IMR-90 (cell line): ENCODE measurements around the gene LYRM4.

Source experiments
- BHLHE40 ChIP-seq: fragments of 150-350 bp; IDR thresholded peaks from 2 replicates; pipeline ENCODE4 v1.6.1; 2016; ENCODE audit warnings: mild to moderate bottlenecking, low read depth, low read length
- CEBPB ChIP-seq: IDR thresholded peaks from 2 replicates; pipeline ENCODE4 v1.6.1; 2012; ENCODE audit warnings: low read depth, low read length, improper control_type of control experiment
- FOS ChIP-seq: fragments of 150-350 bp; IDR thresholded peaks from 2 replicates; pipeline ENCODE4 v1.6.1; 2016; ENCODE audit warnings: low read depth, low read length
- MAFK ChIP-seq: IDR thresholded peaks from 2 replicates; pipeline ENCODE4 v1.6.1; 2012; ENCODE audit warnings: low read depth, low read length, improper control_type of control experiment
- MAZ ChIP-seq: IDR thresholded peaks from 2 replicates; pipeline ENCODE4 v1.6.1; 2012; ENCODE audit warnings: low read depth, mild to moderate bottlenecking, low read length, improper control_type of control experiment, moderate library complexity, borderline replicate concordance
- NFE2L2 ChIP-seq: fragments of 150-350 bp; IDR thresholded peaks from 2 replicates; pipeline ENCODE4 v1.6.1; 2016; ENCODE audit warnings: low read depth, mild to moderate bottlenecking, low read length
- POLR2A ChIP-seq: IDR thresholded peaks from 2 replicates; pipeline ENCODE4 v1.6.1; 2012; ENCODE audit warnings: mild to moderate bottlenecking, low read depth, low read length
- RAD21 ChIP-seq: IDR thresholded peaks from 2 replicates; pipeline ENCODE4 v1.6.1; 2012; ENCODE audit warnings: low read length, improper control_type of control experiment
- RCOR1 ChIP-seq: IDR thresholded peaks from 2 replicates; pipeline ENCODE4 v1.6.1; 2012; ENCODE audit warnings: mild to moderate bottlenecking, low read length, improper control_type of control experiment; ENCODE audit not compliant: insufficient replicate concordance
- RFX5 ChIP-seq: IDR thresholded peaks from 2 replicates; pipeline ENCODE4 v1.8.0; 2012; ENCODE audit warnings: low read depth, mild to moderate bottlenecking, low read length, moderate library complexity
- SMC3 ChIP-seq: fragments of 150-350 bp; IDR thresholded peaks from 2 replicates; pipeline ENCODE4 v1.6.1; 2016; ENCODE audit warnings: low read depth, mild to moderate bottlenecking, antibody characterized with exemption, low read length, moderate library complexity
- TF ChIP-seq, protein P1 (sequence below): conservative IDR thresholded peaks from 2 replicates; pipeline ENCODE4 v1.5.1; 2012; ENCODE audit warnings: mild to moderate bottlenecking, low read depth, low read length, improper control_type of control experiment
- TF ChIP-seq, protein P2 (sequence below): fragments of 150-350 bp; IDR thresholded peaks from 2 replicates; pipeline ENCODE4 v1.6.1; 2016; ENCODE audit warnings: low read depth, mild to moderate bottlenecking, low read length, moderate library complexity, borderline replicate concordance
- TF ChIP-seq, protein P3 (sequence below): fragments of 150-350 bp; IDR thresholded peaks from 2 replicates; pipeline ENCODE4 v1.6.1; 2017; ENCODE audit warnings: mild to moderate bottlenecking, antibody characterized with exemption, low read length, low read depth

DNA sequence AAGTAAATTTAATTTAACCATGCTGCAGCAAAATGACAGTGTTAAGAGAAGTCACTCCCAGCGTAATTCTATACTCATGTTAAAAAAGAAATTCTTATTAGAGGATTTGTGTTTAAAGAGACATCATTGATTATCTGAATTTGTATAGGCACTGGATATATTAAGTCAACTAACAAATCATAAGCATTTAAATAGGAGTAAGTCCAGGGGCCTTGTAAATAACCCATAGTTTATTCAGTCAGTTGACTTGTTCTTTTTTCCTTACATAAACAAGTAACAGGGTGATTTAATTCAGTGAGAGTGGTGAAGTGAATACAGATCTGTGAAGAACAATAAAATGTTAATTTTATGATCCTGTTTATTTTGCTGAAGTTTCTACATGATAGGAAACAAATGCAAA is 22.4 kb downstream of the LYRM4 start:
- TF ChIP-seq, protein P1, sequence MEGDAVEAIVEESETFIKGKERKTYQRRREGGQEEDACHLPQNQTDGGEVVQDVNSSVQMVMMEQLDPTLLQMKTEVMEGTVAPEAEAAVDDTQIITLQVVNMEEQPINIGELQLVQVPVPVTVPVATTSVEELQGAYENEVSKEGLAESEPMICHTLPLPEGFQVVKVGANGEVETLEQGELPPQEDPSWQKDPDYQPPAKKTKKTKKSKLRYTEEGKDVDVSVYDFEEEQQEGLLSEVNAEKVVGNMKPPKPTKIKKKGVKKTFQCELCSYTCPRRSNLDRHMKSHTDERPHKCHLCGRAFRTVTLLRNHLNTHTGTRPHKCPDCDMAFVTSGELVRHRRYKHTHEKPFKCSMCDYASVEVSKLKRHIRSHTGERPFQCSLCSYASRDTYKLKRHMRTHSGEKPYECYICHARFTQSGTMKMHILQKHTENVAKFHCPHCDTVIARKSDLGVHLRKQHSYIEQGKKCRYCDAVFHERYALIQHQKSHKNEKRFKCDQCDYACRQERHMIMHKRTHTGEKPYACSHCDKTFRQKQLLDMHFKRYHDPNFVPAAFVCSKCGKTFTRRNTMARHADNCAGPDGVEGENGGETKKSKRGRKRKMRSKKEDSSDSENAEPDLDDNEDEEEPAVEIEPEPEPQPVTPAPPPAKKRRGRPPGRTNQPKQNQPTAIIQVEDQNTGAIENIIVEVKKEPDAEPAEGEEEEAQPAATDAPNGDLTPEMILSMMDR: no peak
- TF ChIP-seq NFE2L2 (no peak), RFX5 (no peak), POLR2A (no peak), RAD21 (no peak), SMC3 (no peak), MAFK (no peak), BHLHE40 (no peak), CEBPB (no peak), FOS (no peak), RCOR1 (no peak), MAZ (no peak)
- TF ChIP-seq, protein P2, sequence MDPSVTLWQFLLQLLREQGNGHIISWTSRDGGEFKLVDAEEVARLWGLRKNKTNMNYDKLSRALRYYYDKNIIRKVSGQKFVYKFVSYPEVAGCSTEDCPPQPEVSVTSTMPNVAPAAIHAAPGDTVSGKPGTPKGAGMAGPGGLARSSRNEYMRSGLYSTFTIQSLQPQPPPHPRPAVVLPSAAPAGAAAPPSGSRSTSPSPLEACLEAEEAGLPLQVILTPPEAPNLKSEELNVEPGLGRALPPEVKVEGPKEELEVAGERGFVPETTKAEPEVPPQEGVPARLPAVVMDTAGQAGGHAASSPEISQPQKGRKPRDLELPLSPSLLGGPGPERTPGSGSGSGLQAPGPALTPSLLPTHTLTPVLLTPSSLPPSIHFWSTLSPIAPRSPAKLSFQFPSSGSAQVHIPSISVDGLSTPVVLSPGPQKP: no peak
- TF ChIP-seq, protein P3, sequence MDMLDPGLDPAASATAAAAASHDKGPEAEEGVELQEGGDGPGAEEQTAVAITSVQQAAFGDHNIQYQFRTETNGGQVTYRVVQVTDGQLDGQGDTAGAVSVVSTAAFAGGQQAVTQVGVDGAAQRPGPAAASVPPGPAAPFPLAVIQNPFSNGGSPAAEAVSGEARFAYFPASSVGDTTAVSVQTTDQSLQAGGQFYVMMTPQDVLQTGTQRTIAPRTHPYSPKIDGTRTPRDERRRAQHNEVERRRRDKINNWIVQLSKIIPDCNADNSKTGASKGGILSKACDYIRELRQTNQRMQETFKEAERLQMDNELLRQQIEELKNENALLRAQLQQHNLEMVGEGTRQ: no peak
